NCI-H1930 (cell line): ENCODE measurements around the gene TMCC3.

Source experiments
- DNase-seq, 2 experiments: peaks; one replicate each; lab custom pipeline; 2025; lab: John Stamatoyannopoulos, UW

TMCC3 gene

DNA sequence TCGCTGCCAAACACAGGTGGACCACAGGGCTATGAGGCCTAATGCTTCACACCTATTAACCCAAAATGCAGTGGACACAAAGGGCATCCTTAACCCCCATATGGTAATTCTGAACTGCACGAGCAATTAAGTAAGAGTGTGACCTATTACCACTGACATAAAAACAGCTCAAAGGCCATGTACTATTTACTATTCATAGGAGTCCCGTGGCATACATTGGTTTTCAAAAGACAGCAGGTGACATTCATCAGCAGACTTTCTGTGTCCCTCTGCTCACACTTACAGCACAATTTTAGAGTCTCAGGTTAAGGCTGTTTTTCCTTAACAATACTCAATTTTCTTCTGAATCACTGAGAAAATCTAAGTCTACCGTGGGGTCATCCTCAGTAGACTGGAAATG, 23.1 kb upstream of the TMCC3 start:
- DNase-seq = no peak

DNA sequence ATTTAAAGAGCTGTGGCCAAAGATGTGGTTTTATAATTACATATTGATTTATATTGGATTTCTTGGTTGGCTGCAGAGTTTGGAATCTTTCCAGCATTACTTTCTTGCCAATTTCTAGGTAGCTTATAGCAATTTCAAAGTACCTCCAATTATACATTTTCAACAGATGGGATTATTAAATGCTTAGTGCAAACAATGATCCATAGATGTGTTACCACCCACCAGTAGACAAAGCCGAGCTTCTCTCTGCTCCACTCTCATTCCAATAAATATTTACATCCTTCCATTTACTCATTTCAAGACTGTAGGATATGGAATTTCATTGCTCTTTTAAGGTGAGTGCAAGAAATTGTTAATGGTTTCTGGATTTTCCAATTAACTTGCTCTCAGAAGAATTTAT, 21.6 kb upstream of the TMCC3 start:
- DNase-seq = no peak

DNA sequence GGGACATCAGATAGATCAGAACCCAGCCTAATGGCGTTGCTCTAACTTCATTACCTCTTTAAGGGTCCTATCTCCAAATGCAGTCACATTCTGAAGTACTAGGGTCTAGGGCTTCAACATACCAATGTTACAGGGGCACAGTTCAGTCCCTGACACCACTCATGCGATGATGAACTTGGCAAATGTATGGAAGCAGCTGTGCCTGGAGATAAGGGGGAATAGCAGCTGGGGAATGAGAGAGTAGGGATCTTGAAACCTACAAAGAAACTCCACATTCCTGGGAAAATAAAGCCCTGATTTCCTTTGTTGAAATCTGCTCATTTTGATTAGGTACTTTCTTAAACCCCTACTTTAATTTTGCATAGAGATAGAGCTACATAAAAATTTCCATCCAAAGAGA, 20.5 kb upstream of the TMCC3 start:
- DNase-seq = no peak

DNA sequence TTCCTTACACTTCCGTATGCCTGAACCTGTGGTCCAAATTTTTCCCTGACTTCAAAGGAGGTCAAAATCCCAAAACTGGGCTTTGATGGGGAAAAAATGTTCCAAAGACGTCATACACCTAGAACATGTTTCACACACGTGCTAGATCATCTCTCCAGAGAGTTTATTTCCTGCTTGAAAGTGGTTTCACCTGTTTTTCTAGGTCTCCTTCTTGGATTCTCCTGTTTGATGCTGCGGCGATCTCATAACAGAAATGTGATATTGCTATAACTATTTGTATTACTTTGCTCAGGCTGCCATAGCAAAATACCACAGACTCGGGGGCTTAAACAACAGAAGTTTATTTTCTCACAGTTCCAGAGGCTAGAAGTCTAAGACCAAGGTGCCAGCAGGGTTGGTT, 19.7 kb upstream of the TMCC3 start:
- no peak for DNase-seq

DNA sequence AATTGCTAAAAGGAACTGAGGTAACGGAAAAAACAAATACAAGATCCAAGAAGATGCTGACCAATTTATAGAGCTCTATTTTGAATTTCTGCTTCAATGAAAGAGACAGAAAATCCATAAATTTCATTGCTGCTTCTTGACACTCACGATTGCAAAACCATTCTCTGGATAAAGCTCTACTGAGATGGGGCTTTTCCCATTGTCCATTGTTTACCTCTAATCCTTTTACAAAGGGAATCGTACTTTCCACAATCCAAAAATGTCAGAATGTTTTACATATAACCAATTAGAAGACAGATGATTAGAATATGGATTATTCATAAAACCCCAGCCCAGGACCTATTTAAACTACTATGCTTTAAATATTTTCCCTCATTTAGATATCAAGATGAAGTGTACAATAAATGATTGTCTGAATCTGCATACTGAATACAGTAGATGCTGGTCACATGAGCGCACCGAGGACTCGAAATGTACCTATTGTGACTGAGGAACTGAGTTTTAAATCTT, 16.7 kb upstream of the TMCC3 start:
- no peak for DNase-seq

DNA sequence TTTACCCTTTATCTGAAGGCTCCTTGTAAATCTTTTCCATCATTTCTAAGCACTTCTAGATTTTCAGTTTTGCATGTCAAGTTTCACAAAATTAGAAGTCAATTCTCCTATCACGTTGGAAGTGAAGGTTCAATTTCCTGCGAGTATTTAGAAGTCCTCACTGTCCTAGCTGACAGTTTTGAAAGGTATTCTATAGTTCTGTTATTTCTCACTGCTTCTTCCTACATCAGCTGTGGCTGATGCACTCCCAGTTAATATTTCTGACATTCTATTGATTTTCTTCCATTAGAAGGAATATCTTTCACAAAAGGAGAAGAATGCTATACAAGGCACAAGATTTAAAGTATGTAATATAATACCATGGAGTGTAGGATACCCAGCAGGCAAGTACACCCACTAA, 15.8 kb upstream of the TMCC3 start:
- DNase-seq = no peak

DNA sequence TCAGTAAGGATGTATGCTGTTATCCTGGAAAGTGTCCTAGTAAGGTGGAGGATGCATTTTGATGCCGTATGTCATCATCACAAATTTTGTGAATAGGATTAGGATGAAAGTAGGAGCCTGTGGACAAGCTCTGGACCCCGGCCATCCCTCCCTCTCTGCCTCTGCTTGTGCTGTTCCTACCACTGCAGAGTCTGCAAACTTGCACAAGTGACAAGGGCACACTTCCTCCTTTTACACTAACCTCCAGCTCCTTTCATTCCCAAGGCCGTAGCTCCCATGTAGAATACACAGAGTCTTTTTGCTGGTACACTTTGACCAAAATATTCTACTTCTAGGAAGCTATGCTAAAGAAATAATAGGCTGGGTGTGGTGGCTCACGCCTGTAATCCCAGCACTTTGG, 13.3 kb upstream of the TMCC3 start:
- no peak for DNase-seq

DNA sequence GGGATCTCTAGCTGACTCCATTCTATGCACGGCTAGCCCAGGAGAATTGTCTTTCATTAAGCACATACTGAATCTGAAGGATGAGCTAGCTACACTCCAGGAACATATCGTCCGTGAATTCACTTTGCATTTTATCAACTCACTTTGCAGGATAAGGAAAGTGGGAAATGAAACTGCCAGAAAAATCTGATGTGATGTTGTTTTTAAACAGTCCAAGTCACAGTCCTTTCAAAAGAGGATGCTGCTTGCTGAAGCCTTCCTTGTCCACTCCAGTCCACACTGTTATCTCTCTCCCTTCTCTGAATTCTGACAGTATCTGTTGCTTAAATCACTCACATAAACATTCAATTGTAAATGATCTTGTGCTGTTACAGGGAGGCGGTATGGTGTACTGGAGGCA, 12.7 kb upstream of the TMCC3 start:
- no peak for DNase-seq

DNA sequence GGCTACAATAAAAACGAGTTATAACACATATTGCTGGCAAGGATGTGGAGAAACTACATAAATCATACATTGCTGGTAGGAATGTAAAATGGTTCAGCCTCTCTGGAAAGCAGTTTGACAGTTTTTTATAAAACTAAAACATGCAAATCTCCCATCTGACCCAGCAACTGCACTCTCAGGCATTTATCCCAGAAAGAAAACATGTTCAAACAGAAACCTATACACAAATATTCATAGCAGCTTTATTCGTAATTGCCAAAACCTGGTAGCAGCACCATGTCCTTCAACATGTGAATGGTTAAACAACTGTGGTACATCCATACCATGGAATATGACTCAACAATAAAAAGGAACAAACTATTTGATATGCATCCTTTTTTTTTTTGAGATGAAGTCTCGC, 10.1 kb upstream of the TMCC3 start:
- DNase-seq = no peak

DNA sequence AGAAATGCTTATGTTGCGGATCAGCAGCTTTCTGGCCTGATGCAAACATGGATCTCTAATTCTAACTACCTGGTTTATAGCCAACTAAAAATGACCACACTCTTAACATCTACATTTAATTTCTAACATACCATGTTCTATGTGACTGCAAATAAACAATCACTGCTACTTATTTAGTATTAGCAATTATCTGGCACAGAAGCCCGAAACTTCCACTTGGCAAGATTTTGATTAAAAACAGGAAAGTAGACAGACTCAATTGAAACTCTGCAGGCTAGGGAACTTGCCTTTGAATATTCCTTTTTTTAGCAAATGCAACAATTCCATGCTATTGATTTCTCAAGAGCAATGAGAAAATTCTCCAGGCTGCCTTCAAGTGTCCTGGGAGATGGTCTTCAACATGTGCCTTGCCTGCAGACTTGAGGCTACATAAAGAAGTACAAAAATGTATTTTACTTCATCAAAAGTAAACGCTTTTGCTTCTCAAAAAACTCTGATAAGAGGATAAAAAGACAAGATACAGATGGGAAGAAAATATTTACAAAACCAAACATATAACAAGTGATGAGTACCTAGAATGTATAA, 9.1 kb upstream of the TMCC3 start:
- no peak for DNase-seq

DNA sequence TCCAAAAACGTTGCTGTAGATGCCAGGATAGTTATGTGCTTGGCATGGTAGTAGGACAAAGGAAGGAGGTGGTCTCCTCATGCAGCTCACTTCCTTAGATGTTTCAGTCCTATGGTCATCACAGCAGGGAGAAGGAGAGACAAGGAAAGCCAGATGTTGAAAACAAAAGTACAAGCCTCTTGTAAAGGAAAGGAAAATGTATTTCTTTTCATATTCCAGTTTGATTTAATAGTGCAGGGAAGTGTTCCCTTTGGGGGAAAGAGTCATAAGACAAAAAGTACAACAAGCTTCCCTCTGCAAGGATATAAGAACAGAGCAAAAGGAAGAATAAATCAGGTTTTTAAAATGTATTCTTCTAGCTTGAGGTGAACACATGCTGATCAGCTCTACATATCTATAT, 8.6 kb upstream of the TMCC3 start:
- no peak for DNase-seq

DNA sequence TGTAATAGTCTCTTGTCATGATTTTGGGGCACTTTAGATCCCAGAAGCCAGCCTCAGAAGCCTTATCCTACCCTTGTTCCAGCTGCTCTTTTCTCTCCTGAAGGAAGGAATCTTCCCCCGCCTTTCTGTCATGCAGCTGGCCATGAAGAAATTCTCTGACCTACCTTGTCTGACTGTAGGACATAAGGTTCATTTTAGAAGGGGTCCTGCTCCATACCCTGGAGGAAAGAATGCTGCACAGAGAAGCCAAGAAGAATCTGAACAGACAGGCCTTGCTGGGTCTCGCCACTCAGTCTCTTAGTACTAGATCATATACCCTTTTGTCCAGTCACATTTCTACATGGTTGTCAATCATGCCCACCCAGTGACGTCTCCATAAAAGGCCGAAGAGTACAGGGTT, 6.2 kb upstream of the TMCC3 start:
- no peak for DNase-seq

DNA sequence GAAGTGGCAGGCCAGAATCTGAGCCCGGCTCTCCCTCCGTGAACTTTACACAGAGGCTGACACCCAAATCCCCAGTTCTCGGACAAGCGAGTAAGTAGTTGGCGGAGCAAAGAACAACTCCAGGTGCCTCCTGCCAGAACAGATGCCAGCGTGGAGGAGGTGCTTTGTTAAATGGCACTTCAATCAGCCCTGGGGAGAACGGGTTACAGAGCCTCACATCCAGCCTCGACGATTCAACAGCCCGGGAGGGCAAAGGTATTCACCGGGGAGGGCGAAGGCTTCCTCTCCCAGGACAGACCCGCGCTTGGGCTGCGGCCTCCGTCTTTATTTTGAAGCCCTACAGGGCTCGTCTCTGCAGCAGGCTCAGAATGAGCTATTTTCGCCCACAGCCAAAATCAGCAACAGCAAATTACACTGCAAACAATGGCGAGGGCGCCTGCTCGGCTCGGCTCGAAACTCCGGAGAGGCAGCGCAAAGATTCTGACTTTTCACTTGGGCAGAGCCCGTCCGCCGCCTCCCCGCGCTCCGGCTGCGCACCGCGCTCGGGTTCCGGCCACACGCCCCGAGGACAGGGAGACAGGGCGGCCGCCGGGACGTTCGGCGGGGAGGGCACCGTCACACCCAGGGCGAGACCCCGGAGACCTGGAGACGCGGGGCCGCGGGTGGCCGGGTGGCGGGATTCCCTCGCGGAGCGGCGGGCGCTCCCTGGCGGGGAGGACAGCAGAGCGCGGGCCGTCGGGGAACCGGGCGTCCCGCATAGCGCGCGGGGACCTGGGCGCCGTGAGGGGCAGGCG, 811 bp downstream of the TMCC3 start:
- DNase-seq = no peak

DNA sequence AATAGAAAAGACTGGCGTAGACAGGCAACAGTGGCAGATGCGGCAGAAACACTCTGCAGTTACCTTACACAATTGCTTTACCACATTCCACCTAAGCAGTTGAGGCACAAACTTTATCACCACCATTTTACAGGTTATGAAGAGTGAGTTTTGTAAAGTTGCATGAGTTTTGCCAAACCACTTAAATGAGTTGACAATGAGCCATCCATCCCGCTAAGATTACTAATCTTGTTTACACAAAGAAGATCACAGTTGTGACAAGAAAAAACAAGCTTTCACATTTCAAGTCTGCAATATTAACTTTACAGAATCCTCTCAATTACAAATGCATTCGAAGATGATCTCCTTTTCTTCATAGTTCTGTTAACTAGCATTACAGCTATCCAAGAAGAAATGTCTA, 1.8 kb downstream of the TMCC3 start:
- no peak for DNase-seq

DNA sequence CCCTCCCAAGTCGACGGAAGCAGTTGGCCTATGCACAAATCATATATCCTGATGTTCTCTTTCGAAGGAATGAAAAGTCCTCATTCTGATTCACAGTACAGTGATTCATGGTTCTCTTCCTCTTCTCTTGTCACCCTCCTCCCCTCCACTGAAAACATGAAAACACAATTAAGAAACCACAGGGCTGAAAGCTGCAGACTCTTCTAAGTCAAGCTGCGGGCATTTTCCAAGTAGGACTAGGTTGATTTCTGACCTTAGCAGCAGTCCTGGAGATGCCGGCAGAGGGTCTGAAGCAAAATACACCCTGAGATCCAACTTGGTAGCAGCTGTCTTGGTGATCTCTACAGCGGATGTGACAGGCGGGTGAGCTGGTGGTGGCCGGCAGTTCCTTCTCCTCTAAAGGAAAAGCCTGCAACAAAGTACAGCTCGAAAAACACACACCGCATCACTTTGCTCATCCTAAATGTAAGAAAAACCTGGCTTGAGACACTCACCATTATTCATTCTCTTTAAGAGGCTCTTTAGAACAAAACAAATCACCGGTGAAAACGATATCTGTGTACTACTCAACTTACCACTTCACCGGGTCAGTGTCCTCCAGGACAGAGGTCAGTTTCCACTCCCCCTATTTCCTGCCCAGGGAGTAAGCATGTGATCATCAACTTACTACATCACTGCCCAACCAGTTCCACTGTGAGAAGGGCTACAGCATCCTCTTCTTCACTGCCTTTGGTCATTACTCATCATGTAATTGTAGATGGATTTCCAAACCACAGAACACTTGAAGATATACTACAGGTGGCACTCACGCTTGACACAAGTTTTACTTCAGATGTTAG, 6.0 kb downstream of the TMCC3 start:
- no peak for DNase-seq

DNA sequence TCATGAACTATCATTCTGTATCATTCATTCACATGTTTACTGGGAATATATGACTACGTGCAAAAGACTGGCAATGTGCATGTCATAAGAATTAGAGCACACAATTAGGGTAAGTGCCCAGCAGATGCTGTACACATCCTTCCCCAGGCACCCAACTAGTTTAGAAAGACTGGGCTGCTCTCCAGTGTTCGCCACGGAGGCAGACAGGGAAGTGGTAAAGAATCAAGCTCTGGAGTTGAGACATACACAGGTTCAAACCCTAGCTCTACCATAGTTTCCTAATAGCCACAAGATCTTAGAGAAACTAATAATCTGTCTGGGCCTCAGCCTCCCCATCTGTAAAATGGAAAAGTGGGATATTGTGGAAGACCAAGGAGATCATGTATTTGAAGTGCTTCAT, 6.8 kb downstream of the TMCC3 start:
- no peak for DNase-seq

DNA sequence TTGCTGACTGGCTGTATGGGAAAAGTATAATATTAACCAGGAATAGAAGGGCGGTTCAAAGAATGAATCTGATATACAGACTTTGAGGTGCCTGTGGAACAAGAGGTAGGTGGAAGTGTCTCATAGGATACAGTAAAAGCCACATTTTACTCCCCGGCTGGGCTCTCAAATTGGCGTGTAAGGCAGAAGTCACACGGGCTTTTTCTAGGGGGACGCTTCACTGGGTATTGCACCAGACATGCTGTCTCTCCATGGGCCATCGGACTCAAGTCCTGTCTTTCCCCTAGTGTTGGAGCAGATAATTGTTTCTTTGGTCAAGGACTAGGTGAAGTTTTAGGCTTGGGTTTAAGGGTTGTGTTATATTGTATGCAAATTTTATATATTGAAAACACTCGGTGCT, 9.1 kb downstream of the TMCC3 start:
- DNase-seq = no peak

DNA sequence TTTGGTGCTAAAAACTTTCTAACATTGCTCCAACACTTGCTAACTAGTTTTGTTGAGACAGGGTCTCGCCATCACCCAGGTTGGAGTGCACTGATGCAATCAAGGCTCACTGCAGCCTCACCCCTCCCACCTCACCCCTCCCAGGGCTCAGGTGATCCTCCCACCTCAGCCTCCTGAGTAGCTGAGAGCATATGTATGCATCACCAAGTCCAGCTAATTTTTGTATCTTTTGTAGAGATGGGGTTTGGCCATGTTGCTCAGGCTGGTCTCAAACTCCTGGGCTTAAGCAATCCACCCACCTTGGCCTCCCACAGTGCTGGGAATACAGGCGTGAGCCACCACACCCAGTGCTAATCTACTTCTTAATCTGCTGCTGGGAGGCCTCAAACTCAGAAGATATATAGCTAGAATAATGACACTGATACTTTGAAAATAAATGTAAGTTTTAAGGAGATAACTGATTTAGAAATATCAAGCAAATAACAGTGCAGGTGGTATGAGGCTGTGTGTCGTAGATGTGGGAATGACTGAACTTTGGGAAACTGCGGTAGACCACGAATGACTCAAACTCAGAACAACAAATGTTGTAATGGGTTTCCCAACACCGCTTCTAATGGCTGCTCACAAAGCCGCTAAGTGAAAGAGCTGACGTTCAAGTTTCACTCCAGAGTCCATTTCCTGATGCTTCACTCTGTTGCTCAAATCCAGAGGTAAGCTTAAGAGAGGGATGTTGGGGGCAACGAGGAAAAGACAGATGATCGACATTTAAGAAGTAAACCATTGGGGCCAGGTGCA, 10.0 kb downstream of the TMCC3 start:
- no peak for DNase-seq

DNA sequence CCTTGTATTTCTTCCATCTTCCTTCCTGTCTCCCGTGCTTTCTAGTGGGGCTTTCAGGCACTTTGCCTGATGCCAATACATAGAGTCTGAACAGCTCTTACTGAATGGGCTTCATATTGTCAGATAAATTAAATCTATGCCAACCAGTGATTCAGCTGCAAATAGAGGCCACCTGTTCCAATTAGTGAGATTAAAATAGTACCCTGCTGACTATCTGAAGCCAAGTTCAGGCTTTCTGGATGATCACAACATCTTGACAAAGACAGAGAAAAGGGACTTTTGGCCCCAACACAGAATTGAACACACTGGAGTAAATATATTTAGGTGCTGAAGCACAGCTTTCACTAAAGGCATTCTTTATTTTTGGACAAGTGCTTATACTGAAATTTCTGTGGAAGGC, 11.8 kb downstream of the TMCC3 start:
- DNase-seq = no peak

DNA sequence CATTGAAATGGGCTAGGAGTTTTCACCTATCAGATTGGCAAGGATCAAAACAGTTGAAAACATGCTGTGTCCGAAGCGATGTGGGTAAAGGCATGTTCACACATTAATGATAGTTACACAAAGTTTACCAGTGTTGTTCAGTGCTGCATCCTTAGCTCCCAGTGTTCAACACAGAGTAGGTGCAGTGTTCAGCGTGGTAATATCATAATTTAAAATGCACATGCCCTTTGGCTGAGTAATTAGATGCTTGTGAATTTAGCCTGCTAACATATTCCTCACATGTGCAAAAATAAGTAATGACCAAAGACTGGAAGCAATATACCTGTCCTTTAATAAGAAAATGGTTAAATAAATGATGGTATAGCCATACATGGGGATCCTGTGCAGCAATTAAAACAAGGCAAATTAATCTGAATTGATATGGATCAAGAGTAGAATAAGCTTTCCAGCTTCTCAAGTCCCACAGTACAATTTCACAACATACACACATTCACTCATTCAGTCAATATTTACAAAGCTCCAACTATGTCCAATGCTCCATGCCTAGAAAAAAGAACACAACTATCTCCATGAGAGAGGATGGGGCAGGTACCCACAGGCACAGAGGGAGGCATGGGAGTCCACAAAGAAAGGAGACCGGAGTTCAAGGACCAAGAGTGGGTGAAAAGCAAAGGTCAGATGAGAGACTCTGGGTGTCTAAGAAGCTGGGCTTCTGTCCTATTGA, 12.8 kb downstream of the TMCC3 start:
- no peak for DNase-seq

DNA sequence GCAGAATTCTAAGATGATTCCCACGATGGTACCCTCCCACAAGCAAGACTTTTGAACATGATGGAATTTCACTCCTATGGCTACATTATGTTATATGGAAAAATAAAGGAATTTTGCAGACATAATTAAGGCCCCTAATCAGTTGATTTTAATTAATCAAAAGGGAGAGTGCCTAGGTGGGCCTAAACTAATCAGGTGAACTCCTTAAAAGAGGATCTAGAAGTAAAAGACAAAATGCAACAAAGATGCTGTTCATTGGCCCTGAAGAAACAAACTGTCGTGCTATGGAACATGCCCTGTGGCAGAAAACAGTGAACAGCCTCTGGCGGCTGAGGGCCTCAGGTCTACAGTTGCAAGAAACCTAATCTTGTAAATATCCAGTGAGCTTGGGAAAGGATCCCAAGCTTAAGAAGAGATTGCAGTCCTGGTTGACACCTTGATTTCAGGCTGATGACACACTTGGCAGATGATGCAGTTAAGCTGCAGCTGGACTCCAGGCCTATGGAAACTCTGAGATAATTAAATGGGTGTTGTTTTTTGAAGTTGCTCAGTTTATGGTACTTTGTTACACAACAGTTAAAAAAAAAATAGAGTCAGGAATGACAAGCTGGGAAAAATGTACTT, 13.8 kb downstream of the TMCC3 start:
- no peak for DNase-seq
